C4-2B (cell line): Measurements from ENCODE around the gene DNAJC22.
A peak's percentile ranks its signal among the peaks of the same experiment; 100 is the strongest.

Source experiments
- H3K27ac ChIP-seq: fragments of 450-650 bp; 2 replicates; pipeline ENCODE4 v1.5.1; 2017
- CTCF ChIP-seq: fragments of 450-650 bp; conservative IDR thresholded peaks from 2 replicates; pipeline ENCODE4 v1.5.1; 2017; ENCODE audit warnings: mild to moderate bottlenecking
- ZFX ChIP-seq: fragments of 450-650 bp; IDR thresholded peaks from 2 replicates; pipeline ENCODE4 v1.6.1; 2017

The DNAJC22 gene

GRCh38 chr12:49400304-49400703 lies 53.6 kb downstream of the DNAJC22 start:
- peak overlapping the region; percentile 69 for H3K27ac ChIP-seq
- TF ChIP-seq ZFX (no peak), CTCF (no peak)
